ENCODE data around the gene PRPSAP1.

DNA sequence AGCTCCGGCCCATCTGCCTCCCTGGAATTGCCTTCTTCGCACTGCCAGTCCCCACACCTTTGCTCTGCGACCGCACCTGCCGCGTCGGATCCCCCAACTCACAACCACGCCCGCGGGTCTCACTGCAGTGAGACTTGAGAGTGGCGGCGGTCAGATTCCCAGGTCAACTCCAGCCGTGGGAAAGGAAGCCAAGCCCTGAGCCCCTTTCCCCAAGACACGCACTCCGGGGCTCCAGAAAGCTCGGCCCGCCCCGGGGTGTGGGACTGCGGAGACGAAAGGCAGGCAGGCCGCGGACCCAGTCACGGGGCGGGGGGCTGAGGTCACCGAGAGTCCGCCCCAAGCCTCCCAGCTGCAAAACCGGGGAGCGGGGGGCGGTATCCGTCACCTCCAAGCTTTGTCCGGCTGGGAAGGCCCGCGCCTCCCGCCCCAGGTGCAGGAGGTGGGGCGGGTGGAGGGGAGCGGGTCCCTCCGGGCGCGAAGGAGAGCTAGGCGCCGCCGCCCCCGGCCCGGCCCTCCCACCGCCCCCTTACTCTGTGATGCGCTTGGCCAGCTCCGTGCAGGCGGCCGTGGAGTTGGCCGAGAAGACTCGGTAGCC, 615 bp downstream of the PRPSAP1 start:
- TF ChIP-seq, protein P1, sequence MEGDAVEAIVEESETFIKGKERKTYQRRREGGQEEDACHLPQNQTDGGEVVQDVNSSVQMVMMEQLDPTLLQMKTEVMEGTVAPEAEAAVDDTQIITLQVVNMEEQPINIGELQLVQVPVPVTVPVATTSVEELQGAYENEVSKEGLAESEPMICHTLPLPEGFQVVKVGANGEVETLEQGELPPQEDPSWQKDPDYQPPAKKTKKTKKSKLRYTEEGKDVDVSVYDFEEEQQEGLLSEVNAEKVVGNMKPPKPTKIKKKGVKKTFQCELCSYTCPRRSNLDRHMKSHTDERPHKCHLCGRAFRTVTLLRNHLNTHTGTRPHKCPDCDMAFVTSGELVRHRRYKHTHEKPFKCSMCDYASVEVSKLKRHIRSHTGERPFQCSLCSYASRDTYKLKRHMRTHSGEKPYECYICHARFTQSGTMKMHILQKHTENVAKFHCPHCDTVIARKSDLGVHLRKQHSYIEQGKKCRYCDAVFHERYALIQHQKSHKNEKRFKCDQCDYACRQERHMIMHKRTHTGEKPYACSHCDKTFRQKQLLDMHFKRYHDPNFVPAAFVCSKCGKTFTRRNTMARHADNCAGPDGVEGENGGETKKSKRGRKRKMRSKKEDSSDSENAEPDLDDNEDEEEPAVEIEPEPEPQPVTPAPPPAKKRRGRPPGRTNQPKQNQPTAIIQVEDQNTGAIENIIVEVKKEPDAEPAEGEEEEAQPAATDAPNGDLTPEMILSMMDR (IDR thresholded peaks at IDR 0.05) = no peak
- no peak for TF ChIP-seq POLR2A (IDR thresholded peaks at IDR 0.05)
